ENCODE measurements around the gene FKBP11. TPM values are rescaled to one million over a fixed set of nuclear protein-coding genes. Genes with fewer than 3 reads are reported as not detected.

The FKBP11 gene
- total RNA-seq, 4 donors from 2014 or later = 3.0 to 6.8 (median 5.3) TPM

- TF ChIP-seq CTCF (IDR thresholded peaks at IDR 0.05; ENCODE audit: low read depth) = no peak
Observed at GRCh38 chr12:48929551-48929950, 4.3 kb upstream of the FKBP11 start.

- no peak for TF ChIP-seq CTCF (IDR thresholded peaks at IDR 0.05; ENCODE audit: low read depth)
Observed at GRCh38 chr12:48927261-48927660, 2.0 kb upstream of the FKBP11 start.

GRCh38 chr12:48924617-48925303, 532 bp downstream of the FKBP11 start:
- TF ChIP-seq CTCF (IDR thresholded peaks at IDR 0.05; ENCODE audit: low read depth) = no peak

- no peak for TF ChIP-seq CTCF (IDR thresholded peaks at IDR 0.05; ENCODE audit: low read depth)
Observed at GRCh38 chr12:48923117-48923516, 2.2 kb downstream of the FKBP11 start.

GRCh38 chr12:48917857-48918537, 7.3 kb downstream of the FKBP11 start:
- no peak for TF ChIP-seq CTCF (IDR thresholded peaks at IDR 0.05; ENCODE audit: low read depth)

GRCh38 chr12:48910196-48910595, 15.1 kb downstream of the FKBP11 start:
- TF ChIP-seq CTCF (IDR thresholded peaks at IDR 0.05; ENCODE audit: low read depth) = no peak

- TF ChIP-seq CTCF (IDR thresholded peaks at IDR 0.05; ENCODE audit: low read depth) = no peak
Observed at GRCh38 chr12:48907245-48907644, 18.0 kb downstream of the FKBP11 start.

Measured in subcutaneous adipose tissue (tissue), 4 donors.